Osteocyte (in vitro differentiated cells): ENCODE data around the gene PLA2G3. TPM values are rescaled to one million over a fixed set of nuclear protein-coding genes. Genes with fewer than 3 reads are reported as not detected.
"Not testable (repeated sequence)": the region's sequence is repeated elsewhere in the genome, so short reads cannot be mapped to it uniquely, and the experiment has no call there.

ENCODE experiments used
- DNase-seq: peaks from one replicate; pipeline ENCODE4 v3.0.0; 2021; ENCODE audit warnings: mixed read lengths; ENCODE audit not compliant: unreplicated experiment; ENCODE audit errors: extremely low spot score
- H3K27ac Mint-ChIP-seq: one replicate; pipeline ENCODE4 v1.8.0; 2021; ENCODE audit warnings: mild to moderate bottlenecking, mixed read lengths; ENCODE audit not compliant: unreplicated experiment
- H3K27me3 Mint-ChIP-seq: one replicate; pipeline ENCODE4 v1.8.0; 2021; ENCODE audit warnings: mixed read lengths; ENCODE audit not compliant: unreplicated experiment
- H3K36me3 Mint-ChIP-seq: one replicate; pipeline ENCODE4 v1.8.0; 2021; ENCODE audit warnings: mixed read lengths; ENCODE audit not compliant: unreplicated experiment
- H3K4me1 Mint-ChIP-seq: one replicate; pipeline ENCODE4 v1.8.0; 2021; ENCODE audit warnings: mixed read lengths; ENCODE audit not compliant: unreplicated experiment
- H3K4me3 Mint-ChIP-seq: one replicate; pipeline ENCODE4 v1.8.0; 2021; ENCODE audit warnings: mild to moderate bottlenecking, moderate library complexity, mixed read lengths; ENCODE audit not compliant: unreplicated experiment
- H3K9me3 Mint-ChIP-seq: one replicate; pipeline ENCODE4 v1.8.0; 2021; ENCODE audit warnings: mixed read lengths; ENCODE audit not compliant: unreplicated experiment
- CTCF ChIP-seq: fragments of 200-600 bp; sonication (generic); IDR thresholded peaks from 2 replicates; pipeline ENCODE4 v1.5.0; 2021; ENCODE audit warnings: antibody characterized with exemption, mild to moderate bottlenecking, moderate library complexity
- total RNA-seq: library from RNA; stranded (reverse); gene quantifications from 2 replicates; pipeline ENCODE4 v1.2.1, GENCODE V29; 2021

PLA2G3 gene
- total RNA-seq, 1 donor from 2014 or later: not detected

DNA sequence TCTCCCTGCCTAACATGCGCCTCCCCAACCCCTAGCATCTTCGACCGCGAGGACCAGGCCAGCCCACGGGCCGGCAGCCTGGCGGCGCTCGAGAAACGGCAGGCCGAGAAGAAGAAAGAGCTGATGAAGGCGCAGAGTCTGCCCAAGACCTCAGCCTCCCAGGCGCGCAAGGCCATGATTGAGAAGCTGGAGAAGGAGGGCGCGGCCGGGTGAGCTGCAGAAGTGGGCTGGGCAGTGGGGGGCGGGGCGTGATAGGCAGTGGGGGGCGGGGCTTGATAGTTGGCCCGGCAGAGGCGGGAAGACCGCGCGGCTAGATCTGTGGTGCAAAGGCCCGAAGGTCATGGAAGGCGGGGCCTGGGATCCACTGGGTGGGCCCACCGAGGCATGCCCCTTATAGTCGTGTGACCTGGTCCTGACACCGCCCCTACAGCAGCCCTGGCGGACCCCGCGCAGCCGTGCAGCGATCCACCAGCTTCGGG is 41.6 kb downstream of the PLA2G3 start:
- H3K36me3 Mint-ChIP-seq: peaks cover 15% of the 10 kb centered on the region

GRCh38 chr22:31097941-31098631 is 42.2 kb downstream of the PLA2G3 start:
- no peak for TF ChIP-seq CTCF
- H3K4me1 Mint-ChIP-seq: peaks cover 17% of the 10 kb centered on the region
- peaks cover 15% of the 10 kb centered on the region for H3K36me3 Mint-ChIP-seq
- no peak overlapping the region for H3K4me3 Mint-ChIP-seq
- H3K27ac Mint-ChIP-seq: no peak overlapping the region
- H3K9me3 Mint-ChIP-seq: no peaks in the 10 kb centered on the region
- no peak for DNase-seq
- no peaks in the 10 kb centered on the region for H3K27me3 Mint-ChIP-seq

More for the DNA sequence above, 41.6 kb downstream of the PLA2G3 start:
- Mint-ChIP-seq H3K4me3 (no peak overlapping the region), H3K9me3 (no peaks in the 10 kb centered on the region), H3K4me1 (peaks cover 18% of the 10 kb centered on the region), H3K27me3 (no peaks in the 10 kb centered on the region), H3K27ac (no peak overlapping the region)
- no peak for TF ChIP-seq CTCF
- no peak for DNase-seq

DNA sequence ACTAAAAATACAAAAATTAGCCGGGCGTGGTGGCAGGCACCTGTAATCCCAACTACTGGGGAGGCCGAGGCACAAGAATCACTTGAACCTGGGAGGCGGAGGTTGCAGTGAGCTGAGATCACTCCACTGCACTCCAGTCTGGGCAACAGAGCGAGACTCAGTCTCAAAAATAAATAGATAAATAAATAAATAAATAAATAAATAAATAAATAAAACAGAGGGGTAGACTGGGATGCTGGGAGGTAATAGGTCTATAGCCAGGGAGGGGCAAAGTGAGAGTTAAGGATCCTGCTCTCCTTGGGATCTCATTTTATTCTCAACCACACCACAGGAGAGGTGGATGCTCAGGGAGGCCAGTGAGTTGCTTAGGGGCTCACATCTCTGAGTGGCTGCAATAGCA is 42.8 kb downstream of the PLA2G3 start:
- H3K27ac Mint-ChIP-seq, DNase-seq, H3K4me3 Mint-ChIP-seq, H3K27me3 Mint-ChIP-seq, H3K9me3 Mint-ChIP-seq: not testable (repeated sequence)
- Mint-ChIP-seq H3K36me3 (peaks cover 15% of the 10 kb centered on the region), H3K4me1 (peaks cover 11% of the 10 kb centered on the region)

- Mint-ChIP-seq H3K36me3 (peaks cover 17% of the 10 kb centered on the region), H3K27me3 (no peaks in the 10 kb centered on the region), H3K27ac (no peak overlapping the region), H3K4me3 (no peak overlapping the region), H3K9me3 (no peaks in the 10 kb centered on the region), H3K4me1 (peaks cover 3% of the 10 kb centered on the region)
- TF ChIP-seq CTCF: no peak
- no peak for DNase-seq
Observed at GRCh38 chr22:31096657-31097279, 43.5 kb downstream of the PLA2G3 start.

DNA sequence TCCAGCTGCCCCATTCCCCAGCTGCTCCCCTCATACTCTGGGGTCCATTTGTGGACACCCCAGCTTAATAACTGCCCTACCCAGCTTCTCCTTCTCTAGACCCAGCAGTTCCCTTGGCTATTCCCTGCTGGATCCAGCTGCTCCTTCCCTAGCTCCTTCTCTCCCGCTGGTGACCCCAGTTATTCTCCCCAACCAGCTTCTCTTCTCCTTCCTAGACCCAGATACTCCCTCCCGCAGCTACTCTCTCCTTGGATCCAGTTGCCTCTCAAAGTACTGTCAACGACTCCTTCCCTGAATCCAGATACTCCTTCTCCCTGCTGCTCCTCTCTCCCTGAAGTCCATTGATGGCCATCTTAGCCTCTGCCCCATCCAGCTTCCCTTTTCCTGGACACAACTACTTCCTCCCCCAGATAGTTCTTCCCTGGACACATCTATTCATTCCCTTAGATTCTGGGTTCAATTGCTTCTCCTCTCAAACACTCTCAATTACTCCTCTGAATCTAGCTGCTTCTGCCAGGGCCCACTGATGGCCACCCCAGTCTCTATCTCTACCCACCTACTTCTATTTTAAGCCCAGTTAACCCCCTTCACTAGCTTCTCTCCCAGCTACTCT is 44.6 kb downstream of the PLA2G3 start:
- peaks cover 17% of the 10 kb centered on the region for H3K36me3 Mint-ChIP-seq
- DNase-seq: no peak
- no peaks in the 10 kb centered on the region for H3K27me3 Mint-ChIP-seq
- no peak overlapping the region for H3K4me3 Mint-ChIP-seq
- no peak for TF ChIP-seq CTCF
- H3K4me1 Mint-ChIP-seq: no peaks in the 10 kb centered on the region
- H3K27ac Mint-ChIP-seq: no peak overlapping the region
- H3K9me3 Mint-ChIP-seq: no peaks in the 10 kb centered on the region
